Breast epithelium (tissue), 3 donors: ENCODE results near the gene SH3BP5.

Source experiments
- POLR2A ChIP-seq: fragments of 450-650 bp; IDR thresholded peaks from one replicate; pipeline ENCODE4 v1.6.1; 2016; ENCODE audit warnings: antibody characterized with exemption, mild to moderate bottlenecking, moderate library complexity
- POLR2AphosphoS5 ChIP-seq, 3 donors: sonication (generic); formaldehyde crosslinking; IDR thresholded peaks; one replicate each; pipeline ENCODE4 v1.6.1; 2017; ENCODE audit warnings: antibody characterized with exemption in 3 of 3
- TF ChIP-seq, protein P1 (sequence below), 3 donors: fragments of 450-650 bp; IDR thresholded peaks; one replicate each; pipeline ENCODE4 v1.5.1; 2016 to 2017; ENCODE audit warnings: antibody characterized with exemption in 3 of 3, mild to moderate bottlenecking in 3 of 3, moderate library complexity in 3 of 3

DNA sequence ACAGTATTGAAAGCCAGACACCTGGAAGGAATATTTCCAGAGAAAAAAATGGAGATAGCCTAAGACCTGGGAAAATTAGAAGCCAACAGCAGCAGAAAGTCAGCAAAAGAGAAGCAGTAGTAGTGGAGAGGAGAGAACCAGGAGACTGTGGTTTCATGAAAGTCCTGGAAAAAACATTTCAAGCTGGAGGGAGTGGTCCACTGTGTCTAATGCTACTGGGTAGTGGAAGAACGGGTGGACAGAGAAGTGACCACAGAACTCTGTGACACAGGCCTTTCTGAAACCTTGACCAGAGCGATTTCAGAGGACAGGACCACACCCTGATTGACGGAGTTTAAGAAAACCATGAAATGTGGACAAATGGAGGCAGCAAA lies 15.3 kb upstream of the SH3BP5 start:
- TF ChIP-seq, protein P1, sequence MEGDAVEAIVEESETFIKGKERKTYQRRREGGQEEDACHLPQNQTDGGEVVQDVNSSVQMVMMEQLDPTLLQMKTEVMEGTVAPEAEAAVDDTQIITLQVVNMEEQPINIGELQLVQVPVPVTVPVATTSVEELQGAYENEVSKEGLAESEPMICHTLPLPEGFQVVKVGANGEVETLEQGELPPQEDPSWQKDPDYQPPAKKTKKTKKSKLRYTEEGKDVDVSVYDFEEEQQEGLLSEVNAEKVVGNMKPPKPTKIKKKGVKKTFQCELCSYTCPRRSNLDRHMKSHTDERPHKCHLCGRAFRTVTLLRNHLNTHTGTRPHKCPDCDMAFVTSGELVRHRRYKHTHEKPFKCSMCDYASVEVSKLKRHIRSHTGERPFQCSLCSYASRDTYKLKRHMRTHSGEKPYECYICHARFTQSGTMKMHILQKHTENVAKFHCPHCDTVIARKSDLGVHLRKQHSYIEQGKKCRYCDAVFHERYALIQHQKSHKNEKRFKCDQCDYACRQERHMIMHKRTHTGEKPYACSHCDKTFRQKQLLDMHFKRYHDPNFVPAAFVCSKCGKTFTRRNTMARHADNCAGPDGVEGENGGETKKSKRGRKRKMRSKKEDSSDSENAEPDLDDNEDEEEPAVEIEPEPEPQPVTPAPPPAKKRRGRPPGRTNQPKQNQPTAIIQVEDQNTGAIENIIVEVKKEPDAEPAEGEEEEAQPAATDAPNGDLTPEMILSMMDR (IDR thresholded peaks at IDR 0.05): no peak
- TF ChIP-seq POLR2AphosphoS5 (IDR thresholded peaks at IDR 0.05) (no peak), POLR2A (no peak)
